H9 (cell line): ENCODE results near the gene FBXO24. TPM values are rescaled to one million over a fixed set of nuclear protein-coding genes. Genes with fewer than 3 reads are reported as not detected.

Experiments used
- DNase-seq: peaks from one replicate; pipeline ENCODE4 v3.0.0-alpha.2; 2017
- H2AFZ ChIP-seq: one replicate; pipeline ENCODE4 v1.6.1; 2013; ENCODE audit warnings: mild to moderate bottlenecking, low read length, control low read depth, moderate library complexity
- H2AK5ac ChIP-seq: 2 replicates; pipeline ENCODE4 v1.6.1; 2013; ENCODE audit warnings: low read length, control low read depth, mixed read lengths; ENCODE audit not compliant: insufficient read length
- H2BK120ac ChIP-seq: one replicate; pipeline ENCODE4 v1.6.1; 2013; ENCODE audit warnings: low read depth, mild to moderate bottlenecking, low read length, control low read depth, inconsistent platforms; ENCODE audit not compliant: poor library complexity, severe bottlenecking
- H2BK12ac ChIP-seq: 2 replicates; pipeline ENCODE4 v1.6.1; 2013; ENCODE audit warnings: low read length, control low read depth, mixed read lengths, low read depth; ENCODE audit not compliant: insufficient read length
- H2BK15ac ChIP-seq: 2 replicates; pipeline ENCODE4 v1.6.1; 2013; ENCODE audit warnings: low read depth, low read length, control low read depth
- H2BK20ac ChIP-seq: one replicate; pipeline ENCODE4 v1.6.1; 2013; ENCODE audit warnings: low read depth, mild to moderate bottlenecking, low read length, control low read depth, inconsistent platforms; ENCODE audit not compliant: poor library complexity, severe bottlenecking
- H2BK5ac ChIP-seq: 2 replicates; pipeline ENCODE4 v1.6.1; 2013; ENCODE audit warnings: low read length, control low read depth, mixed read lengths; ENCODE audit not compliant: insufficient read length
- H3K14ac ChIP-seq: 2 replicates; pipeline ENCODE4 v1.6.1; 2013; ENCODE audit warnings: low read length, control low read depth; ENCODE audit not compliant: insufficient read depth
- H3K18ac ChIP-seq: 2 replicates; pipeline ENCODE4 v1.6.1; 2013; ENCODE audit warnings: low read depth, mild to moderate bottlenecking, mixed read lengths, low read length, control low read depth; ENCODE audit not compliant: insufficient read length
- H3K23ac ChIP-seq: 2 replicates; pipeline ENCODE4 v1.6.1; 2013; ENCODE audit warnings: low read length, control low read depth, mixed read lengths, low read depth; ENCODE audit not compliant: insufficient read length
- H3K23me2 ChIP-seq: 2 replicates; pipeline ENCODE4 v1.6.1; 2013; ENCODE audit warnings: low read depth, mild to moderate bottlenecking, mixed read lengths, low read length, control low read depth; ENCODE audit not compliant: insufficient read length, poor library complexity, severe bottlenecking
- H3K27ac ChIP-seq: 2 replicates; pipeline ENCODE4 v1.5.1; 2013; ENCODE audit warnings: low read length, control low read depth, mixed read lengths, low read depth; ENCODE audit not compliant: insufficient read length
- H3K27me3 ChIP-seq: 2 replicates; pipeline ENCODE4 v1.6.1; 2013; ENCODE audit warnings: low read length, control low read depth, inconsistent platforms; ENCODE audit not compliant: insufficient read depth
- H3K4ac ChIP-seq: 2 replicates; pipeline ENCODE4 v1.6.1; 2013; ENCODE audit warnings: low read depth, mild to moderate bottlenecking, control low read depth, inconsistent platforms, low read length, moderate library complexity
- H3K4me1 ChIP-seq: 2 replicates; pipeline ENCODE4 v1.6.1; 2013; ENCODE audit warnings: low read length, control low read depth, inconsistent platforms; ENCODE audit not compliant: insufficient read depth
- H3K4me2 ChIP-seq: 2 replicates; pipeline ENCODE4 v1.6.1; 2013; ENCODE audit warnings: low read length, control low read depth, mixed read lengths; ENCODE audit not compliant: insufficient read length, insufficient read depth
- H3K56ac ChIP-seq: 2 replicates; pipeline ENCODE4 v1.6.1; 2013; ENCODE audit warnings: low read depth, mild to moderate bottlenecking, mixed read lengths, low read length, control low read depth; ENCODE audit not compliant: insufficient read length
- H3K79me1 ChIP-seq: 2 replicates; pipeline ENCODE4 v1.6.1; 2013; ENCODE audit warnings: low read depth, mild to moderate bottlenecking, moderate library complexity, low read length, control low read depth, inconsistent platforms; ENCODE audit not compliant: insufficient read depth, poor library complexity, severe bottlenecking
- H3K79me2 ChIP-seq: 2 replicates; pipeline ENCODE4 v1.6.1; 2013; ENCODE audit warnings: low read length, control low read depth, inconsistent platforms; ENCODE audit not compliant: insufficient read depth
- H3K9ac ChIP-seq: 2 replicates; pipeline ENCODE4 v1.6.1; 2013; ENCODE audit warnings: low read length, control low read depth, mixed read lengths; ENCODE audit not compliant: insufficient read length; ENCODE audit errors: extremely low read depth
- H3K9me3 ChIP-seq: one replicate; pipeline ENCODE4 v1.6.1; 2013; ENCODE audit warnings: low read depth, low read length, inconsistent platforms; ENCODE audit not compliant: control insufficient read depth
- H3T11ph ChIP-seq: one replicate; pipeline ENCODE4 v1.6.1; 2013; ENCODE audit warnings: mild to moderate bottlenecking, low read length, control low read depth, inconsistent platforms
- H4K20me1 ChIP-seq: one replicate; pipeline ENCODE4 v1.6.1; 2013; ENCODE audit not compliant: control insufficient read depth, insufficient read length, insufficient read depth
- H4K5ac ChIP-seq: 2 replicates; pipeline ENCODE4 v1.6.1; 2013; ENCODE audit warnings: low read depth, mild to moderate bottlenecking, mixed read lengths, low read length, control low read depth; ENCODE audit not compliant: insufficient read length
- H4K8ac ChIP-seq: replicated peaks from 2 replicates; pipeline ENCODE4 v1.6.1; 2013; ENCODE audit warnings: low read length, control low read depth, mixed read lengths, low read depth; ENCODE audit not compliant: insufficient read length
- H4K91ac ChIP-seq: 2 replicates; pipeline ENCODE4 v1.6.1; 2013; ENCODE audit warnings: low read depth, mild to moderate bottlenecking, moderate library complexity, mixed read lengths, low read length, control low read depth; ENCODE audit not compliant: insufficient read length
- H3K27ac Mint-ChIP-seq, 3 experiments: 2 replicates in 2 of 3; 3 replicates in 1 of 3; pipeline ENCODE4 v1.8.0; 2020 to 2021; ENCODE audit warnings: mixed read lengths in 3 of 3, mild to moderate bottlenecking in 1 of 3, moderate library complexity in 1 of 3
- H3K27me3 Mint-ChIP-seq: 2 replicates; pipeline ENCODE4 v1.8.0; 2021; ENCODE audit warnings: low read depth, mild to moderate bottlenecking, moderate library complexity, mixed read lengths
- H3K36me3 Mint-ChIP-seq, 3 experiments: 2 replicates in 2 of 3; 3 replicates in 1 of 3; pipeline ENCODE4 v1.8.0; 2020 to 2021; ENCODE audit warnings: low read depth in 3 of 3, mixed read lengths in 3 of 3; ENCODE audit not compliant: insufficient read depth in 1 of 3
- H3K4me1 Mint-ChIP-seq, 2 experiments: 2 replicates each; pipeline ENCODE4 v1.8.0; 2020; ENCODE audit warnings: mixed read lengths in 2 of 2
- H3K4me3 Mint-ChIP-seq, 2 experiments: 2 replicates in 1 of 2; 3 replicates in 1 of 2; pipeline ENCODE4 v1.8.0; 2020 to 2021; ENCODE audit warnings: mild to moderate bottlenecking in 2 of 2, mixed read lengths in 2 of 2, moderate library complexity in 1 of 2
- H3K9me3 Mint-ChIP-seq, 2 experiments: 2 replicates in 1 of 2; 3 replicates in 1 of 2; pipeline ENCODE4 v1.8.0; 2020; ENCODE audit warnings: mild to moderate bottlenecking in 2 of 2, mixed read lengths in 2 of 2, moderate library complexity in 1 of 2
- CTCF ChIP-seq: fragments of 200-600 bp; sonication (generic); conservative IDR thresholded peaks from 3 replicates; pipeline ENCODE4 v1.8.0; 2021; ENCODE audit warnings: antibody characterized with exemption, mild to moderate bottlenecking
- WGBS: extraction: QIAGEN DNeasy Blood & Tissue Kit; methylation state at CpG from one replicate; pipeline ENCODE4 v1.1.7; 2013; ENCODE audit warnings: missing lambda C conversion rate, low lambda C conversion rate, mixed read lengths; ENCODE audit not compliant: insufficient read length; ENCODE audit errors: extremely low coverage; 5-methylcytosine and 5-hydroxymethylcytosine counted together
- total RNA-seq: library from RNA; stranded (reverse); gene quantifications from 2 replicates; pipeline ENCODE4 v1.2.1, GENCODE V29; 2021

FBXO24 gene
- total RNA-seq, 1 experiment from 2014 or later, result 0.85 TPM

- Histone ChIP-seq H4K20me1 (no peaks in the 10 kb centered on the region), H2BK15ac (no peak overlapping the region), H2BK120ac (no peak overlapping the region), H2AK5ac (no peak overlapping the region), H3K4ac (no peak overlapping the region), H3K4me2 (no peak overlapping the region), H3K23me2 (peaks cover 8% of the 10 kb centered on the region), H2AFZ (no peak overlapping the region), H3K56ac (no peak overlapping the region), H3K27ac (no peak overlapping the region), H2BK20ac (no peak overlapping the region), H3K79me1 (no peaks in the 10 kb centered on the region), H3T11ph (no peak overlapping the region), H2BK12ac (no peak overlapping the region), H3K27me3 (no peaks in the 10 kb centered on the region), H3K23ac (no peak overlapping the region), H4K8ac (no peak overlapping the region), H3K79me2 (no peaks in the 10 kb centered on the region), H3K9ac (no peak overlapping the region), H3K9me3 (no peaks in the 10 kb centered on the region), H4K5ac (no peak overlapping the region), H2BK5ac (no peak overlapping the region), H3K18ac (no peak overlapping the region), H3K4me1 (peaks cover 4% of the 10 kb centered on the region; the same call in 1 of the 2 replicates), H4K91ac (no peak overlapping the region), H3K14ac (no peak overlapping the region)
- no CpG with 5 or more reads among the region's 20 CpGs for whole genome bisulfite sequencing
- no peak for TF ChIP-seq CTCF
- DNase-seq, result no peak
- Mint-ChIP-seq H3K9me3 (no peaks in the 10 kb centered on the region), H3K36me3 (peaks cover 9 to 18% (median 17%) of the 10 kb centered on the region in 3 experiments; a peak in 6 of 7 replicates), H3K27ac (no peak overlapping the region), H3K4me3 (no peak overlapping the region), H3K27me3 (no peaks in the 10 kb centered on the region), H3K4me1 (peaks cover 22 to 25% of the 10 kb centered on the region in 2 experiments)
Observed at GRCh38 chr7:100582041-100582579, 4.0 kb upstream of the FBXO24 start.
